A549 (cell line): ENCODE data around the gene NECAB3. TPM values are rescaled to one million over a fixed set of nuclear protein-coding genes. Genes with fewer than 3 reads are reported as not detected.
A peak's percentile ranks its signal among the peaks of the same experiment; 100 is the strongest.

Source experiments
- ATAC-seq, 2 experiments: fragments of 200-7000 bp in 1 of 2; fragments of >200 bp in 1 of 2; cut with Nextera tagmentation in 1 of 2; cut with Tn5 transposase in 1 of 2; 3 replicates each; pipeline versions ENCODE4 v1.8.0 to v1.9.1; 2018 to 2020; ENCODE audit warnings: mild to moderate bottlenecking in 1 of 2, moderate library complexity in 1 of 2
- CTCF ChIA-PET: fragments of 300-600 bp; sonication (Branson Sonifier 250); formaldehyde crosslinking; extraction: SDS; loops from one replicate; lab custom pipeline; 2021; ENCODE audit warnings: antibody characterized with exemption, inconsistent platforms; lab: Yijun Ruan, JAX
- POLR2A ChIA-PET: fragments of 350-600 bp; formaldehyde crosslinking; extraction: SDS; loops from one replicate; lab custom pipeline; 2021; ENCODE audit warnings: antibody characterized with exemption, inconsistent platforms; lab: Yijun Ruan, JAX
- DNase-seq, 2 experiments: peaks; one replicate each; pipeline versions ENCODE4 v3.0.0 to v3.0.0-alpha.2; 2011 to 2016; ENCODE audit warnings: low read depth in 1 of 2, low spot score in 1 of 2
- FAIRE-seq: peaks from 2 replicates; lab custom pipeline; 2011; peaks lifted over from hg19 to GRCh38; lab: Jason Lieb, UNC
- H3K27ac ChIP-seq, 2 experiments: fragments of >200 bp; sonication (Bioruptor Twin); formaldehyde crosslinking; 3 replicates each; pipeline ENCODE4 v1.5.1; 2016 to 2017
- H3K4me1 ChIP-seq: fragments of >200 bp; sonication (Bioruptor Twin); formaldehyde crosslinking; 3 replicates; pipeline ENCODE4 v1.6.1; 2016
- H3K4me2 ChIP-seq: fragments of >200 bp; sonication (Bioruptor Twin); formaldehyde crosslinking; 3 replicates; pipeline ENCODE4 v1.6.1; 2016
- H3K4me3 ChIP-seq: fragments of >200 bp; sonication (Bioruptor Twin); formaldehyde crosslinking; 3 replicates; pipeline ENCODE4 v1.5.1; 2016
- H3K9me3 ChIP-seq: fragments of >200 bp; sonication (Bioruptor Twin); formaldehyde crosslinking; 3 replicates; pipeline ENCODE4 v1.6.1; 2016
- EP300 ChIP-seq, 2 experiments: fragments of >200 bp; sonication (Bioruptor Twin); formaldehyde crosslinking; IDR thresholded peaks; 2 replicates in 1 of 2; 3 replicates in 1 of 2; pipeline ENCODE4 v1.6.1; 2016 to 2017
- FOSB ChIP-seq: fragments of 250-450 bp; sonication (Bioruptor Pico); IDR thresholded peaks from 2 replicates; pipeline ENCODE4 v1.5.0; 2020; ENCODE audit warnings: mild to moderate bottlenecking, moderate library complexity
- FOXS1 ChIP-seq: fragments of 250-450 bp; sonication (Bioruptor Pico); IDR thresholded peaks from 2 replicates; pipeline ENCODE4 v1.5.0; 2020; ENCODE audit warnings: mild to moderate bottlenecking, moderate library complexity
- HES2 ChIP-seq: fragments of >200 bp; sonication (Bioruptor Twin); formaldehyde crosslinking; IDR thresholded peaks from 2 replicates; pipeline ENCODE4 v1.6.1; 2016
- JUN ChIP-seq, 2 experiments: fragments of >200 bp; sonication (Bioruptor Twin); formaldehyde crosslinking; IDR thresholded peaks; 2 replicates in 1 of 2; 3 replicates in 1 of 2; pipeline ENCODE4 v1.6.1; 2016 to 2017
- MAFK ChIP-seq: fragments of 450-650 bp; IDR thresholded peaks from 2 replicates; pipeline ENCODE4 v1.6.1; 2014; ENCODE audit not compliant: partially characterized antibody
- NFE2L2 ChIP-seq: fragments of 150-350 bp; conservative IDR thresholded peaks from 2 replicates; pipeline ENCODE4 v1.6.1; 2014; ENCODE audit warnings: low read length
- NR3C1 ChIP-seq: fragments of >200 bp; sonication (Bioruptor Twin); formaldehyde crosslinking; IDR thresholded peaks from 3 replicates; pipeline ENCODE4 v1.6.1; 2017
- POLR2A ChIP-seq: IDR thresholded peaks from 2 replicates; pipeline ENCODE4 v1.6.1; 2012; ENCODE audit warnings: mild to moderate bottlenecking, low read length
- RAD21 ChIP-seq, 2 experiments: fragments of >200 bp in 1 of 2; sonication (Bioruptor Twin) in 1 of 2; formaldehyde crosslinking in 1 of 2; IDR thresholded peaks in 1 of 2; conservative IDR thresholded peaks in 1 of 2; 2 replicates in 1 of 2; 3 replicates in 1 of 2; pipeline ENCODE4 v1.6.1; 2012 to 2018; ENCODE audit warnings: inconsistent platforms in 1 of 2
- RARB ChIP-seq: fragments of 250-450 bp; sonication (Bioruptor Pico); IDR thresholded peaks from 2 replicates; pipeline ENCODE4 v1.8.0; 2021; ENCODE audit warnings: mild to moderate bottlenecking, moderate library complexity
- REST ChIP-seq: fragments of 200-600 bp; sonication (generic); IDR thresholded peaks from 2 replicates; pipeline ENCODE4 v1.6.1; 2016; ENCODE audit warnings: antibody characterized with exemption, mild to moderate bottlenecking, moderate library complexity
- RFX5 ChIP-seq: fragments of 450-650 bp; IDR thresholded peaks from 2 replicates; pipeline ENCODE4 v1.7.1; 2014; ENCODE audit warnings: antibody characterized with exemption, mild to moderate bottlenecking, moderate library complexity
- RNF2 ChIP-seq: fragments of 200-600 bp; sonication (generic); IDR thresholded peaks from 2 replicates; pipeline ENCODE4 v1.6.1; 2016; ENCODE audit warnings: low read depth, mild to moderate bottlenecking, antibody characterized with exemption, moderate library complexity, borderline replicate concordance
- SMC3 ChIP-seq: fragments of >200 bp; sonication (Bioruptor Twin); formaldehyde crosslinking; IDR thresholded peaks from 3 replicates; pipeline ENCODE4 v1.6.1; 2018; ENCODE audit warnings: inconsistent platforms
- SREBF2 ChIP-seq: fragments of 450-650 bp; IDR thresholded peaks from 2 replicates; pipeline ENCODE4 v1.6.1; 2014; ENCODE audit warnings: mild to moderate bottlenecking, moderate library complexity
- TFCP2L1 ChIP-seq: fragments of 250-450 bp; sonication (Bioruptor Pico); IDR thresholded peaks from 2 replicates; pipeline ENCODE4 v1.5.0; 2021; ENCODE audit warnings: mild to moderate bottlenecking
- WGBS: methylation state at CpG from one replicate; pipeline ENCODE4 v1.1.6; 2017; ENCODE audit errors: missing lambda C conversion rate; 5-methylcytosine and 5-hydroxymethylcytosine counted together
- polyA plus RNA-seq, 4 experiments: library from polyadenylated mRNA; depleted of rRNA in 3 of 4; stranded (reverse); fragments of >200 nt; fragmentation: RNase III in 1 of 4; extraction: RNeasy Plus Mini Kit Qiagen cat#74134 plus additional on column Dnase treatment in 1 of 4; gene quantifications; 2 replicates in 3 of 4; 3 replicates in 1 of 4; pipeline ENCODE4 v1.2.3, GENCODE V29; 2011 to 2017
- TF ChIP-seq, protein P1 (sequence below): IDR thresholded peaks from 2 replicates; pipeline ENCODE4 v1.6.1; 2012; ENCODE audit warnings: low read depth, borderline replicate concordance

NECAB3 gene
- polyA plus RNA-seq, 2 of the 4 experiments (the other 2 are of a cell fraction) = 9.3 to 19.3 TPM

DNA sequence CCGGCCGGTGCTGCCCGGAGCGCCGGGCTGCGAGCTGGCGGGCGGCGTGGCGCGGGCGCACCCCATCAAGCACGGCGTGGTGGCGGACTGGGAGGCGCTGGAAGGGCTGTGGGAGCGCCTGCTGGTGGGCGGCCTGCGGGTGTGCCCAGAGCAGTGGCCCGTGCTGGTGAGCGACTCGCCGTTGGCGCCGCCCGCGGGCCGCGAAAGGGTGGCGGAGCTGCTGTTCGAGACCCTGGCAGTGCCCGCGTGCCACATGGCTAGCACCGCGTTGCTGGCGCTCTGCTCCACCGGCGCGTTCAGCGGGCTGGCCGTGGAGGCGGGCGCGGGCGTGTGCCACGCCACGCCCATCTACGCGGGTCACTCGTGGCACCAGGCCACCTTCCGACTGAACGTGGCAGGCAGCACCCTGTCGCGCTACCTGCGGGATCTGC lies 7.0 kb downstream of the NECAB3 start (continued):
- TF ChIP-seq FOSB (CRISPR knock-in tag) = no peak
- TF ChIP-seq, all 56 proteins: peak for 0

DNA sequence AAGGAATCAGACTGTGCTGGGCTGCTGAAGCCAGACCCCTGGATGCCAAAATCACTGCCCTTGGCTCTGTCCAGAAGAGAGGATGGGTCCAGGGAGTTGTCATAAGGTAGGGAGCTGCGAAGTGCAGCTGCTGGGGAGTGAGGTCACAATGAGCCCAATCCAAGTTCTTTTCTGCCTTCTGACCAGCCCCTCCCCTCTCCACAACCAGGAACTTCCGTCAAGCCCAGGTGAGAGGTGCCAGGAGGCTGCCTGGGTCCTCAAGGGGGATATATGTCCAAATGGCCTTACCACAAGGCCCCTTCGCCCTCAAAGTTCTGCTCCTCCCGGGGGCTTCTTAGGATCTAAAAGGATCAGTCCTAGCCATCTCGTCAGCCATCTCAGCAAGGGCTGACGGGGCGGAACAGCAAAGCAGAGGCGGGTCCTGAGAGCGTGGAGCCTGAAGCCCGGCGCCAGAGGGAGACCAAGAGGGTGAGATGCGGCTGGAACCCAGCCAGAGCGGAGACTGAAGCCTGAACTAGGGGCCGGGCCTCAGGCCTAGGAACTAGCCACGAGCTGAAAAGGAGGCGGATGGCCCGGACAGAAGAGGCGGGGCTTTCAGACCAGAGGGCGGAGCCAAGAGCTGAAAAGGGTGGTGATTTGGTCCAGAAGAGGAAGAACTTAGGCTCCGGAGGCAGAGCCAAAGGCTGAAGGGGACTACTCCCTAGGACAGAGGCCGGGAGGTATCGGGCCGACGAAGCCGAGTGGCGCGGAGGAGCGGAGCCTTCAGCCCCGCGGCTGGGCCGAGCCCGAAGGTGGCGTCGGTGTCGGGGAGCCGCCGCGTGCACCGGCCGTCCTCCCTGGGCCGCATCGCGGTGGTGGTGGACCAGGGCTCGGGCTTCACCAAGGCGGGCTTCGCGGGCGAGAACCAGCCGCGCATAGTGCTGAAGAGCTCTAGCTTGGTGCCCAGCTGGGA lies 7.7 kb downstream of the NECAB3 start, which contains the start of gene ACTL10:
TSS of gene ACTL10 (plus strand) at position 651 of the 952 bp plus-strand sequence. CDS start 555 bp downstream, outside the sequence.
- H3K27ac ChIP-seq = no peak within 1 kb of the TSS
- ChIA-PET CTCF (interaction anchor here (0.8 to 2.2 kb wide), 6 partner anchors 10 to 209 kb away, joined by 3 to 9 read pairs (median 4); no protein-coding TSS in a partner anchor), POLR2A (no interaction called here)
- DNase-seq (no peak), ATAC-seq (no peak), FAIRE-seq (no peak)
- peaks cover 15% of the 10 kb centered on the region for H3K4me1 ChIP-seq
- 93% methylated on average over 48 of the region's 50 CpGs for WGBS
- no peaks in the 10 kb centered on the region for H3K9me3 ChIP-seq
- no peak within 1 kb of the TSS for H3K4me3 ChIP-seq
- no peak for TF ChIP-seq JUN (IDR thresholded peaks at IDR 0.05)
- TF ChIP-seq NFE2L2 = no peak
- TF ChIP-seq RAD21 (conservative IDR thresholded peaks at IDR 0.05 in 1 of 2, IDR thresholded peaks at IDR 0.05 in 1 of 2) = no peak
- no peak for TF ChIP-seq NR3C1
- TF ChIP-seq, protein P1, sequence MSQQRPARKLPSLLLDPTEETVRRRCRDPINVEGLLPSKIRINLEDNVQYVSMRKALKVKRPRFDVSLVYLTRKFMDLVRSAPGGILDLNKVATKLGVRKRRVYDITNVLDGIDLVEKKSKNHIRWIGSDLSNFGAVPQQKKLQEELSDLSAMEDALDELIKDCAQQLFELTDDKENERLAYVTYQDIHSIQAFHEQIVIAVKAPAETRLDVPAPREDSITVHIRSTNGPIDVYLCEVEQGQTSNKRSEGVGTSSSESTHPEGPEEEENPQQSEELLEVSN = no peak
- TF ChIP-seq EP300 (IDR thresholded peaks at IDR 0.05) = no peak
- TF ChIP-seq RNF2 = no peak
- no peak for TF ChIP-seq REST
- no peak for TF ChIP-seq TFCP2L1
- no peak for TF ChIP-seq FOXS1 (CRISPR knock-in tag)
- TF ChIP-seq SREBF2 = no peak
- no peak for TF ChIP-seq HES2
- TF ChIP-seq SMC3 = no peak
- no peak for TF ChIP-seq RARB
- TF ChIP-seq, all 56 proteins: peak for 0
- no peak within 1 kb of the TSS for H3K4me2 ChIP-seq

DNA sequence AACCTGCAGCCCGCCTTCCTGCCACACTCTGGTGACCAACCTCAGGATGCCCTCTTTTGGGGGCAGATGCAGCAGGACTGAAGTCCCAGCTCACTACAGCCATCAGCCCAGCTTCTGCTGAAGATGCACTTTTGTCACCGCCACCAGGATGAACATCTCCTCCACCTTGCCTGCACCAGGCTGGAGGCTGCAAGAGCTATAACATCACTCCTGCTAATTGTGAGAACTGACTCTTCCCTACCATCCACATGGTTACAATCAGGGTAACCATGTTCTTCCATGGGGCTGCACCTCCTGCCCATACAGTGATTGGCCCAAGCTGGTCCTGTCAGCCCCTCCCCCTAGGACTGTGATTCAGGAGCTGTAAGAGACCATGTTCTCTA lies 9.5 kb downstream of the NECAB3 start:
- ATAC-seq (no peak), DNase-seq (no peak)
- TF ChIP-seq POLR2A = no peak
- TF ChIP-seq MAFK = peak; percentile 84
- no peak for TF ChIP-seq RFX5
- TF ChIP-seq, all 56 proteins: peak for 1
- Histone ChIP-seq H3K4me2 (peak overlapping the region; percentile 99; the same call in 2 of the 3 replicates), H3K4me3 (no peak overlapping the region), H3K4me1 (peaks cover 15% of the 10 kb centered on the region), H3K9me3 (no peaks in the 10 kb centered on the region), H3K27ac (peak overlapping the region in 1 of 2 experiments; percentile 95; a peak in 3 of 6 replicates)
- 95% methylated on average over 2 of the region's 2 CpGs for WGBS
- POLR2A ChIA-PET = interaction anchor here (1.3 to 2.2 kb wide), 4 partner anchors 10 to 67 kb away, joined by 3 to 14 read pairs (median 6); partner anchors contain the start of genes PXMP4 and ZNF341
- FAIRE-seq = no peak
- CTCF ChIA-PET = interaction anchor here (0.9 to 3.3 kb wide), 3 partner anchors 12 to 405 kb away, joined by 3 to 28 read pairs (median 15); no protein-coding TSS in a partner anchor
